Prostate gland (tissue), 2 donors: ENCODE measurements around the gene STUM.

Source experiments
- POLR2AphosphoS5 ChIP-seq: sonication (generic); formaldehyde crosslinking; IDR thresholded peaks from one replicate; pipeline ENCODE4 v1.6.1; 2017; ENCODE audit warnings: antibody characterized with exemption
- TF ChIP-seq, protein P1 (sequence below), 4 experiments: fragments of 200-600 bp in 2 of 4; fragments of 450-650 bp in 2 of 4; sonication (generic) in 2 of 4; IDR thresholded peaks; 1 replicate in 3 of 4; 2 replicates in 1 of 4; pipeline ENCODE4 v1.5.1; 2016 to 2019; ENCODE audit warnings: antibody characterized with exemption in 4 of 4, mild to moderate bottlenecking in 2 of 4, moderate library complexity in 2 of 4

DNA sequence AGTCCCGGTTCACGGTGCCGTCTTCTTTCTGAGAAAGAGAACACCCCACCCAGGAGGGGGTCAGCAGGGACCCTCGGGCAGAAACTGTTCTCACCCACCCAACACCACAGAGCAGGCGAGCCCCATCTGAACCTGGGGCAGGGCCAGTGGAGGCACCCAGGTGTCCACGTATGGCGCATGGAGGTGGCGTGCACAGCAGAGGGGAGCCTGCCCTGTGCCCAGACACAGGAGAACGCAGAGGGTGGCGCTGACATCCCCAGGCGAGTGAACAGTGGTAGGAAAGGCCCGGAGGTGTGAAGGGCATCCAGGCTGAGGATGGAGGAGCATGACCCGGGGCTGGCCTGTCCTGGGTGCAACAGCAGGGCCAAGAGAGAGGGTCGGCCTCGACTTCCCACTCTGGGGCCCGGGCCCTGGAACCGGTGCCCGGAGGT is 91.1 kb downstream of the STUM start:
- TF ChIP-seq POLR2AphosphoS5, result no peak
- TF ChIP-seq, protein P1, sequence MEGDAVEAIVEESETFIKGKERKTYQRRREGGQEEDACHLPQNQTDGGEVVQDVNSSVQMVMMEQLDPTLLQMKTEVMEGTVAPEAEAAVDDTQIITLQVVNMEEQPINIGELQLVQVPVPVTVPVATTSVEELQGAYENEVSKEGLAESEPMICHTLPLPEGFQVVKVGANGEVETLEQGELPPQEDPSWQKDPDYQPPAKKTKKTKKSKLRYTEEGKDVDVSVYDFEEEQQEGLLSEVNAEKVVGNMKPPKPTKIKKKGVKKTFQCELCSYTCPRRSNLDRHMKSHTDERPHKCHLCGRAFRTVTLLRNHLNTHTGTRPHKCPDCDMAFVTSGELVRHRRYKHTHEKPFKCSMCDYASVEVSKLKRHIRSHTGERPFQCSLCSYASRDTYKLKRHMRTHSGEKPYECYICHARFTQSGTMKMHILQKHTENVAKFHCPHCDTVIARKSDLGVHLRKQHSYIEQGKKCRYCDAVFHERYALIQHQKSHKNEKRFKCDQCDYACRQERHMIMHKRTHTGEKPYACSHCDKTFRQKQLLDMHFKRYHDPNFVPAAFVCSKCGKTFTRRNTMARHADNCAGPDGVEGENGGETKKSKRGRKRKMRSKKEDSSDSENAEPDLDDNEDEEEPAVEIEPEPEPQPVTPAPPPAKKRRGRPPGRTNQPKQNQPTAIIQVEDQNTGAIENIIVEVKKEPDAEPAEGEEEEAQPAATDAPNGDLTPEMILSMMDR (IDR thresholded peaks at IDR 0.05), result no peak
